IMR-90 (cell line): Measurements from ENCODE around the gene MAP7.

Experiments
- BHLHE40 ChIP-seq: fragments of 150-350 bp; IDR thresholded peaks from 2 replicates; pipeline ENCODE4 v1.6.1; 2016; ENCODE audit warnings: mild to moderate bottlenecking, low read depth, low read length
- CEBPB ChIP-seq: IDR thresholded peaks from 2 replicates; pipeline ENCODE4 v1.6.1; 2012; ENCODE audit warnings: low read depth, low read length, improper control_type of control experiment
- ELK1 ChIP-seq: fragments of 150-350 bp; IDR thresholded peaks from 2 replicates; pipeline ENCODE4 v1.6.1; 2016; ENCODE audit warnings: low read depth, mild to moderate bottlenecking, low read length, moderate library complexity, borderline replicate concordance
- MAFK ChIP-seq: IDR thresholded peaks from 2 replicates; pipeline ENCODE4 v1.6.1; 2012; ENCODE audit warnings: low read depth, low read length, improper control_type of control experiment
- MAZ ChIP-seq: IDR thresholded peaks from 2 replicates; pipeline ENCODE4 v1.6.1; 2012; ENCODE audit warnings: low read depth, mild to moderate bottlenecking, low read length, improper control_type of control experiment, moderate library complexity, borderline replicate concordance
- POLR2A ChIP-seq: IDR thresholded peaks from 2 replicates; pipeline ENCODE4 v1.6.1; 2012; ENCODE audit warnings: mild to moderate bottlenecking, low read depth, low read length
- RAD21 ChIP-seq: IDR thresholded peaks from 2 replicates; pipeline ENCODE4 v1.6.1; 2012; ENCODE audit warnings: low read length, improper control_type of control experiment
- USF2 ChIP-seq: fragments of 150-350 bp; IDR thresholded peaks from 2 replicates; pipeline ENCODE4 v1.6.1; 2017; ENCODE audit warnings: mild to moderate bottlenecking, antibody characterized with exemption, low read length, low read depth
- TF ChIP-seq, protein P1 (sequence below): conservative IDR thresholded peaks from 2 replicates; pipeline ENCODE4 v1.5.1; 2012; ENCODE audit warnings: mild to moderate bottlenecking, low read depth, low read length, improper control_type of control experiment

- TF ChIP-seq, protein P1, sequence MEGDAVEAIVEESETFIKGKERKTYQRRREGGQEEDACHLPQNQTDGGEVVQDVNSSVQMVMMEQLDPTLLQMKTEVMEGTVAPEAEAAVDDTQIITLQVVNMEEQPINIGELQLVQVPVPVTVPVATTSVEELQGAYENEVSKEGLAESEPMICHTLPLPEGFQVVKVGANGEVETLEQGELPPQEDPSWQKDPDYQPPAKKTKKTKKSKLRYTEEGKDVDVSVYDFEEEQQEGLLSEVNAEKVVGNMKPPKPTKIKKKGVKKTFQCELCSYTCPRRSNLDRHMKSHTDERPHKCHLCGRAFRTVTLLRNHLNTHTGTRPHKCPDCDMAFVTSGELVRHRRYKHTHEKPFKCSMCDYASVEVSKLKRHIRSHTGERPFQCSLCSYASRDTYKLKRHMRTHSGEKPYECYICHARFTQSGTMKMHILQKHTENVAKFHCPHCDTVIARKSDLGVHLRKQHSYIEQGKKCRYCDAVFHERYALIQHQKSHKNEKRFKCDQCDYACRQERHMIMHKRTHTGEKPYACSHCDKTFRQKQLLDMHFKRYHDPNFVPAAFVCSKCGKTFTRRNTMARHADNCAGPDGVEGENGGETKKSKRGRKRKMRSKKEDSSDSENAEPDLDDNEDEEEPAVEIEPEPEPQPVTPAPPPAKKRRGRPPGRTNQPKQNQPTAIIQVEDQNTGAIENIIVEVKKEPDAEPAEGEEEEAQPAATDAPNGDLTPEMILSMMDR, result no peak
- TF ChIP-seq POLR2A (no peak), BHLHE40 (no peak), USF2 (no peak), CEBPB (no peak), MAFK (no peak), RAD21 (no peak), MAZ (no peak), ELK1 (no peak)
Measured at GRCh38 chr6:136535880-136536650, 14.2 kb downstream of the MAP7 start.
